ENCODE measurements around the gene ARHGAP26. TPM values are rescaled to one million over a fixed set of nuclear protein-coding genes. Genes with fewer than 3 reads are reported as not detected.

Gene ARHGAP26
- total RNA-seq, 2 donors from 2014 or later = 27.5 to 80.7 TPM

GRCh38 chr5:143134900-143135299 is 364.7 kb downstream of the ARHGAP26 start:
- Histone ChIP-seq H3K36me3 (no peaks in the 10 kb centered on the region), H3K9me3 (no peaks in the 10 kb centered on the region), H3K27ac (no peak overlapping the region), H3K27me3 (replicated peaks; ENCODE audit: insufficient read depth) (no peaks in the 10 kb centered on the region), H3K4me1 (ENCODE audit: control insufficient read depth in 1 of 2, low read depth in 2 of 2) (peaks cover 0 to 9% of the 10 kb centered on the region in 2 donors), H3K4me3 (no peak overlapping the region)
- ATAC-seq (ENCODE audit: insufficient number of reproducible peaks, low FRiP score, low read depth) = no peak
- TF ChIP-seq CTCF (IDR thresholded peaks at IDR 0.05) = no peak
- no peak for DNase-seq (ENCODE audit: low spot score)

DNA sequence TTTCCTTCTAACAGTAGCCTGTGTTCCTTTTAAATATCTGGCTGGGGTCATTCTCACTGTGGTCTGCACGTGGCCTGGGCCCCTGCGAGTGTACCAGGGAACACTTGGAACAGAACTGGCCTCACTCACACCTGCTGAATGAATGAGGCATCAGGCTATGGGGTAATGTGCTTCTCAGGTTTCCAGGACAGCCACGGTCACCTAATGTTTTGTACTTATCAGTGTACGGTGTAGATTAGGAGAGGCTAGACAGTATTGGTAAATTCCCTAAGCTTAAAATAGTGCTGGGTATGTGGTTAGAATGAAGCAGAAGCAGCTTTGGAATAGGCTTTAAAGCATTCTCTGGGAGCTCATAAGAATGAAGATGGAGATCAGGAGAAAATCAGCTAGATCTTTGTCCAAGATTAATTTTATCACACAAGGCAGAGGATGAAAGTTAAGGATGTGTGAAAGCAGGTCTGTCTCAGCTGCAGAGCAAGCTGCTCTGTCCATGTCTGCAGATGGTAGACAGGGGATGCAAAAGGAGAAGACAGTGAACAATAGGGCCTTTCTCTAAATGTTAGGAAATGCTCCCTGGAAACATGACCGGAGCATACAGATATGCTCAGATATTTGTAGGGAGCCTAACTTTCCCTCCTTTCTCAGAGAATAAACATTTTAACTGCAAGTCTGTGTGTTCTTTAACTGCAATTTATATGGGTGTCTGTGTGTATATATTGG is 365.8 kb downstream of the ARHGAP26 start:
- no peak for TF ChIP-seq CTCF (IDR thresholded peaks at IDR 0.05)
- H3K27ac ChIP-seq = no peak overlapping the region
- peaks cover 0 to 20% of the 10 kb centered on the region in 2 donors for H3K4me1 ChIP-seq (ENCODE audit: control insufficient read depth in 1 of 2, low read depth in 2 of 2)
- H3K9me3 ChIP-seq = no peaks in the 10 kb centered on the region
- no peaks in the 10 kb centered on the region for H3K27me3 ChIP-seq (replicated peaks; ENCODE audit: insufficient read depth)
- DNase-seq (ENCODE audit: low spot score) = no peak
- ATAC-seq (ENCODE audit: insufficient number of reproducible peaks, low FRiP score, low read depth) = no peak
- H3K4me3 ChIP-seq = no peak overlapping the region
- H3K36me3 ChIP-seq = no peaks in the 10 kb centered on the region

- no peak for DNase-seq (ENCODE audit: low spot score)
- Histone ChIP-seq H3K36me3 (no peaks in the 10 kb centered on the region), H3K4me1 (ENCODE audit: control insufficient read depth in 1 of 2, low read depth in 2 of 2) (peaks cover 13 to 47% of the 10 kb centered on the region in 2 donors), H3K27ac (no peak overlapping the region), H3K27me3 (replicated peaks; ENCODE audit: insufficient read depth) (no peaks in the 10 kb centered on the region), H3K4me3 (no peak overlapping the region), H3K9me3 (no peaks in the 10 kb centered on the region)
- ATAC-seq (ENCODE audit: insufficient number of reproducible peaks, low FRiP score, low read depth) = no peak
- TF ChIP-seq CTCF (IDR thresholded peaks at IDR 0.05) = no peak
Observed at GRCh38 chr5:143138839-143139238, 368.7 kb downstream of the ARHGAP26 start.

DNA sequence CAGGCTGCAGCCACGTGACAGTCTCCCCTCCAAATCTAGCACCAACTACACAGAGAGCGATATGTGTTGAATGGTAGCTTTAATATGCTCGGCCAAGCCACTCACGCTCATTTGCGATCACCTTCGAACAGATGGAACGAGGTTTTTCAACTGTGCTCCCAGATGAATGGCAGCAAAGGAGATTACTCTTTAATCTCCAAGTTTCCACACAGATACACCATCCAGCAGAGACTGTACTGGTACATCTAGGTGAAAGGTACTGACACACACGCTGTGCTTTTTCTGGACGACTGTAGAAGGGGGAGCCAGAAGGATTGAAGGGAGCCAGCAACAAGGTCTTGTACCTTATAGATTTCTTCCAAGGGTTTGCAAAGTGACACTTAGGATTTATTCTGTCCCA is 369.4 kb downstream of the ARHGAP26 start:
- no peak for ATAC-seq (ENCODE audit: insufficient number of reproducible peaks, low FRiP score, low read depth)
- TF ChIP-seq CTCF (IDR thresholded peaks at IDR 0.05) = no peak
- no peak overlapping the region for H3K4me3 ChIP-seq
- no peaks in the 10 kb centered on the region for H3K27me3 ChIP-seq (replicated peaks; ENCODE audit: insufficient read depth)
- no peaks in the 10 kb centered on the region for H3K9me3 ChIP-seq
- H3K27ac ChIP-seq = no peak overlapping the region
- no peaks in the 10 kb centered on the region for H3K36me3 ChIP-seq
- DNase-seq (ENCODE audit: low spot score) = no peak
- peaks cover 13 to 55% of the 10 kb centered on the region in 2 donors for H3K4me1 ChIP-seq (ENCODE audit: control insufficient read depth in 1 of 2, low read depth in 2 of 2)

- ATAC-seq (ENCODE audit: insufficient number of reproducible peaks, low FRiP score, low read depth) (no peak), DNase-seq (ENCODE audit: low spot score) (no peak)
- peaks cover 14 to 65% of the 10 kb centered on the region in 2 donors for H3K4me1 ChIP-seq (ENCODE audit: control insufficient read depth in 1 of 2, low read depth in 2 of 2)
- H3K27me3 ChIP-seq (replicated peaks; ENCODE audit: insufficient read depth) = no peaks in the 10 kb centered on the region
- no peaks in the 10 kb centered on the region for H3K9me3 ChIP-seq
- H3K4me3 ChIP-seq = no peak overlapping the region
- H3K27ac ChIP-seq = peak overlapping the region; percentile 33 to 55
- no peak for TF ChIP-seq CTCF (IDR thresholded peaks at IDR 0.05)
- H3K36me3 ChIP-seq = no peaks in the 10 kb centered on the region
Observed at GRCh38 chr5:143140492-143141203, 370.5 kb downstream of the ARHGAP26 start.

Data from thoracic aorta (tissue), 2 donors.